Stimulated activated CD8-positive, alpha-beta memory T cell treated with anti-CD3 and anti-CD28 coated beads, Interleukin-2, amount 100 ng/mL, for 1 hour (primary cell): ENCODE data around the gene GET4.
"Not testable (repeated sequence)": the region's sequence is repeated elsewhere in the genome, so short reads cannot be mapped to it uniquely, and the experiment has no call there.

ENCODE experiments used
- DNase-seq, 2 donors: peaks; one replicate each; pipeline ENCODE4 v3.0.0-alpha.2; 2020; ENCODE audit warnings: low read depth in 2 of 2

GET4 gene

GRCh38 chr7:869348-869747 lies 7.0 kb upstream of the GET4 start:
- DNase-seq, result no peak

DNA sequence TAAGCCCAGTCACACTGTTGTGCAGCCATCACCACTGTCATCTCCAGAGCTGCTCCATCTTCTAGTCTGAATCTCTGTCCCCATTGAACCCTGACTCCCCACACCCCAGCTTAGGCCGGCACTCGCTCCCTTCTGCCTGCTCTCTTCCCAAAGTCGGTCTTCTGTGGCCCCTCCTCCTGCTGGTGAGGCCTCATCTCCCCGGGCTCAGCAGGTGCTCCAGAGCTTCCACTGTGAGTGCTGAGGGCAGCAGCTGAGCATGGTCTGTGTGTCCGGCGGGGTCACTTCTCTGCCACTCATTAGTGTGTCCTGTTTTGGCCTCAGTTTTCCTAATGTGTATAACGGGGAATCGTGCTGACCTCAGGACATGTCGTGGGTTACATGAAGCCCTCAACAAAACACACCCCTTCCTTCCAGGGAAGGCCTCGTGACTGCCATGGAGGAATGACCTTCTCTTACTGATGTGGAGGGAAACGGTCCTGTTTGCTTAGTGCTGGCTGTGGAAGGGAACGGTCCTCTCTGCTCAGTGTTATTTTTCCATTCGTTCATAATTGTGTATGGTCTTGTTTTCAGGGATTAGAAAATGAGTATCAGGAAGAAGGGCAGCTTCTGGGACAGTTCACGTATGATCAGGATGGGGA lies 4.3 kb upstream of the GET4 start:
- no peak for DNase-seq

DNA sequence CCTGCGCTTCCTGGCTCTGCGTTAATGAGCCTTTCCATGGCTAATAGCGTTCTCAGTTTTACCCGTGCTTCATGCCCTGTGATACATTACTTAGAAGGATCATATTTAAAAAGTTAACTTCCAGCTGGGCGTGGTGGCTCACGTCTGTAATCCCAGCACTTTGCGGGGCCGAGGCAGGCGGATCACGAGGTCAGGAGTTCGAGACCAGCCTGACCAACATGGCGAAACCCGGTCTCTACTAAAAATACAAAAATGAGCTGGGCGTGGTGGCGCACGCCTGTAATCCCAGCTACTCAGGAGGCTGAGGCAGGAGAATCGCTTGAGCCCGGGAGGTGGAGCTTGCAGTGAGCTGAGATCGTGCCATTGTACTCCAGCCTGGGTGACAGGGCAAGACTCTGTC lies 3.7 kb upstream of the GET4 start:
- DNase-seq, result not testable (repeated sequence)

- peak; percentile 39 to 46 for DNase-seq
Measured at GRCh38 chr7:873367-874002, 2.9 kb upstream of the GET4 start.

GRCh38 chr7:874031-874749 lies 2.2 kb upstream of the GET4 start:
- DNase-seq, result no peak

GRCh38 chr7:875051-875450 lies 1.3 kb upstream of the GET4 start:
- no peak for DNase-seq

DNA sequence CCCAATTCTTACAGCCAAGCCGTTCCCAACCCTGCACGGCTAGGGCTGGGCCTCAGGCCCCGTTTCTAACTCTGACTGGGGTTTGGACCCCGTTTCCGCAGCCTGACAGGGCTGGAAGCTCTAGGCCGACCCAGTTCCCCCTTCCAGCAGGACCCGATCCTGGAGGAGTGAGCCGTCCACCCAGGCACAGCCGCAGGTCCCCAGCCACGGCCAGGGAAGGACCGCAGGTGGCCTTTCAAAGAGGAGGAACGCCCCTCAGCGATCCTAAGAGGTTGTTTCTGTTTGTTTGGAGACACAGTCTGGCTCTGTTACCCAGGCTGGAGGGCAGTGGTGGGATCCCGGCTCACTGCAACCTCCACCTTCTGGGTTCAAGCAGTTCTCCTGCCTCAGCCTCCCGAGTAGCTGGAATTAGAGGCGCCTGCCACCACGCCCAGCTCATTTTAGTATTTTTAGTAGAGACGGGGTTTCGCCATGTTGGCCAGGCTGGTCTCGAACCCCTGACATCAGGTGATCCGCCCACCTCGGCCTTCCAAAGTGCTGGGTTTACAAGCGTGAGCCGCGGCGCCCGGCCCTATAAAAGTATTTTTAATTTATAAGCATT lies 778 bp upstream of the GET4 start:
- DNase-seq, result no peak

GRCh38 chr7:876972-877311 lies 588 bp downstream of the GET4 start:
- no peak for DNase-seq

GRCh38 chr7:877312-878232 lies 1.2 kb downstream of the GET4 start:
- no peak for DNase-seq

GRCh38 chr7:879093-879492 lies 2.7 kb downstream of the GET4 start:
- no peak for DNase-seq

- DNase-seq, result no peak
Measured at GRCh38 chr7:879706-880105, 3.4 kb downstream of the GET4 start.

- no peak for DNase-seq
Measured at GRCh38 chr7:880450-880849, 4.1 kb downstream of the GET4 start.

DNA sequence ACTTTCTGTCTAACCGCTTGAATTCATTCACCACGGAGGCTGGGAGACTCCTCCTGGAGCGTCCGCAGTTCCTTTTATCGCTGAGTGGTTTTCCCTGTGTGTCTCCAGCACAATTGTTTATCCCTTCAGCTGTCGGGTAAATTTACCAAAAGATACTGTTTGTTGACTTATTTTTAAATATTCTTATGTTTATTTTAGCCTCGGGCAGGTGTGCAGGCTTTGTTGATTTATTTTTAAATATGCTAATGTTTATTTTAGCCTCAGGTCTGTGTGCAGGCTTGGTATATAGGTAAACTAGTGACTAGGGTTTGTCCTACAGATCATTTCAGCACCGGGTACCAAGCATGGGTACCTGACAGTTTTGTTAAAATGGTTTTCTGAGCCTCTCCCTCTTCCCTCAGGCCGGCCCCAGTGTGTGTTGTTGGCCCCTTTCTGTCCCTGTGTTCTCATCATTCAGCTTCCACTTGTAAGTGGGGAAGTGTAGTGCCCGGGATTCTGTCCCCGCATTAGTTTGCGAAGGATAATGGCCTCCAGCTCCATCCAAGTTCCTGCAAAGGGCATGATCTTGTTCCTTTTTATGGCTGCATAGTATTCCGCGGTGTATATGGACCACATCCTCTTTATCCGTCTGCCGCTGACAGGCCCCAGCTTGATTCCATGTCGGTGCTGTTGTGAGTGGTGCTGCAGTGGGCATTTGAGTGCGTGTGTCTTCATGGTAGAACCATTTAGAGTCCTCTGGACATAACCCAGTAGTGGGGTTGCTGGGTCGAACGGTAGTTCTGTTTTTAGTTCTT lies 5.3 kb downstream of the GET4 start:
- no peak for DNase-seq

DNA sequence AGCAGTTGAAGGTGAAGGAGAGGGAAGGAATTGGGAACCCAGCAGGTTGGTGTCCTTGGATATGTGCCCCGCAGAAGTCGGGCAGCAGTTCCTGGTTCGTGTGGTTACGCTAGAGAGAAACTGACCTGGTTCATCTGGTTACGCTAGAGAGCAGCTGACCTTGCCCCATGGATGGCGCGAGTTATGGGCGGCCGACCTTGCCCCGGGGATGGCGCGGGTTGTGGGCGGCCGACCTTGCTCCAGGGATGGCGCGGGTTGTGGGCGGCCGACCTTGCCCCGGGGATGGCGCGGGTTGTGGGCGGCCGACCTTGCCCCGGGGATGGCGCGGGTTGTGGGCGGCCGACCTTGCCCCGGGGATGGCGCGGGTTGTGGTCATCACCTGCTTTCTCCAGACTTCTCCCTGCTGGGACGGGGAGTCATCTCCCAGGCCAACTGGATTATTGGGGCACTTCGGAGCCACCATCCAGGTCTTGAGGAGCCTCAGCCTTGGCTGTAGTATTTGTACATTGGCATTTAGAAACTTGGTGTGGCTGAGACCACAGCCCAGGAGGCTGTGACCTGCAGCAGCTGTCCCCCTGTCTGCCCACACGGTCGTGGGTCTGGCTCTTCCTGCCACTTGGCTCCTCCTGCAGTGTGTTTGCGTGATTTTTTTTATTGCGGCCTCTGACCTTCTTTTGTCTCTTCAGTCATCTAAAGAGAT lies 6.1 kb downstream of the GET4 start:
- DNase-seq, result no peak

- no peak for DNase-seq
Measured at GRCh38 chr7:883055-884021, 7.0 kb downstream of the GET4 start.

DNA sequence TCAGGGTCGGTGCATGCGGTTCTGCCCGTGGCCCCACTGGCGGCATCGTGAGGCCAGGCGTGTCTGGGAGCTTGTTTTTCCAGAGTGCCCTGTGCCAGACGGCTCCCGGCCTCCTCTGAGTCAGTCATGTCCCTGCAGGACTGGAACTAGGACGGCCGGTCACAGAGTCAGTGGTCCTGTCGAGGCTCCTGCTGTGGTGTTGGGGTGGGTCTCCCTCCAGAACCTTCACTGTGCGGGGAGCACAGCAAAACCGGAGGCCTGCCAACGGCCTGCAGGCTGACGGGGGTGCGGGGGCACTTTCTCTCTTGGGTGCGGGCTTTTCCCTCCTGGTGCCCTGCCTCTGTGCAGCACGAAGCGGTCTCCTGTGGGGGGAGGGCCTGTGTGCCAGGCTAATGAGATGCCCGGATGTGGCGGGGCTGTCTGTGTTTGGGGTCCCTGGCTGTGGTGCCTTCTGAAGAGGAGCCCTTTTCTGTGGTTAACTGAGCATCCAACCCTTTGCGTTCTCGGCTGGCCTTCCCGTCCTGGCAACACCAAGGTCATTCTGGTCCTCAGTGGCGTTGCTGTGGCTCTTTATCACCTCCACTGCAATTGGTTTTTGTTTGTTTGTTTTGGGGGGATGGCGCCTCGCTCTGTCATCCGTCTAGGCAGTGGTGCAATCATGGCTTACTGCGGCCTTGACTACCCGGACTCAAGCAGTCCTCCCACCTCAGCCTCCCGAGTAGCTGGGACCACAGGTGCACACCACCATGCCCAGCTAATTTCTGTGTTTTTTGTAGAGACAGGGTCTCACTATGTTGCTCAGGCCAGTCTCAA lies 8.0 kb downstream of the GET4 start:
- no peak for DNase-seq

DNA sequence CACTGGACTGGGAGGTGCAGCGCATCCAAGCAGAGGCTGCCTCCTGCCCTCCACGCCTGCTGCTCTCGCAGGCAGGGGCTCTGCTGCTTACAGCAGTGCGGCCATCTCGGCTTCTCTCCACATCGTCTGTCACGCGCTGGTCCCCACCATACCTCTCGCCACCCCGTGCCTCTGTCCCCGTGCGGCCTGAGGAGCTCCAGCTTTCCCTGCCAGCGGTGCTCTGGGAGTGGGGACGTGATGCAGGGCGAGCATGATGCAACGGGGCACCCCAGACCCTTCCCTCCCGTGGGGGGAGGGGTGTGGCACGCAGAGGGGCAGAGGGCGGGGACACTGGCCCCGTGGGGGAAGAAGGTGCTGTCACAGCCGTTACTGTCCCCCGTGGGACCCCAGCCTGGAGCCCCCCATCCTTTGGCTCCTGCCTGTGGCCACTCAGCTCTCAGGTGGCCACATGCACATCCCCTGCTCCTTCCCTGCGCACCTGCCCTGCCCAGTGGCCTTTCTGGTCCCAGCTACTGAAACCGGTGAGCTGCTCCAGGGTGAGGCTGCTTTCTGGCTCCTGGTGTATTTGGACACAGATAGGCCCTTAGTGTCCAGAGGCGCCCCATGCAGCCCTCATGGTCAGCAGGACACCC lies 9.0 kb downstream of the GET4 start:
- no peak for DNase-seq
